Measurements from ENCODE around the gene ADARB2. TPM values are rescaled to one million over a fixed set of nuclear protein-coding genes. Genes with fewer than 3 reads are reported as not detected.
"Not testable (repeated sequence)": the region's sequence is repeated elsewhere in the genome, so short reads cannot be mapped to it uniquely, and the experiment has no call there.

ADARB2 gene
- total RNA-seq, 1 donor from 2014 or later, result 0.05 TPM

DNA sequence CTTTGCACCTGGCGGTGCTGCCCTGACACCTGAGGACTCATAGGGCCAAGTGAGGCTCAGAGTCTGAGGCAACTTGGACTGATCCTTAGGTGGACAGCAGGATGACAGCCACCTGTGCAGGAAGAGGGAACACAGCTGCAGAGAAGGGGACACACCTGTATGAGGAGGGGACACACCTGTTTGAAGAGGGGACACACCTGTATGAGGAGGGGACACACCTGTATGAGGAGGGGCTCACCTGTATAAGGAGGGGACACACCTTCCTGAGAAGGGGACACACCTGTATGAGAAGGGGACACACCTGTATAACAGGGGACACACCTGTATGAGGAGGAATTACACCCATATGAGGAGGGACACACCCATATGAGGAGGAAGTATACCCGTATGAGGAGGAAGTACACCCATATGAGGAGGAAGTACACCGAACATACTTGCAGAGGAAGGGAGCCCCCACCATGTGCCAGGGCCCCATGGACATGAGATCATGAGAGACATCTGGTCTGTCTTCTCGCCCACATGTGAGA, 285.9 kb downstream of the ADARB2 start:
- H3K4me3 Mint-ChIP-seq (ENCODE audit: low read depth), result no peak overlapping the region
- no peaks in the 10 kb centered on the region for H3K36me3 Mint-ChIP-seq (ENCODE audit: low read depth)
- intact Hi-C loops (cut with micrococcal nuclease), result no loop called here
- no peaks in the 10 kb centered on the region for H3K27me3 Mint-ChIP-seq (ENCODE audit: low read depth)
- no peak for DNase-seq (ENCODE audit: low spot score)
- peaks cover 10% of the 10 kb centered on the region for H3K9me3 Mint-ChIP-seq
- no peak overlapping the region for H3K27ac Mint-ChIP-seq
- peaks cover 3% of the 10 kb centered on the region for H3K4me1 Mint-ChIP-seq (ENCODE audit: low read depth)

GRCh38 chr10:1449572-1450205, 287.6 kb downstream of the ADARB2 start:
- Mint-ChIP-seq H3K36me3 (ENCODE audit: low read depth) (no peaks in the 10 kb centered on the region), H3K4me1 (ENCODE audit: low read depth) (peaks cover 3% of the 10 kb centered on the region), H3K27me3 (ENCODE audit: low read depth) (no peaks in the 10 kb centered on the region), H3K27ac (no peak overlapping the region), H3K9me3 (peaks cover 10% of the 10 kb centered on the region), H3K4me3 (ENCODE audit: low read depth) (no peak overlapping the region)
- intact Hi-C loops (cut with micrococcal nuclease), result no loop called here
- no peak for DNase-seq (ENCODE audit: low spot score)

DNA sequence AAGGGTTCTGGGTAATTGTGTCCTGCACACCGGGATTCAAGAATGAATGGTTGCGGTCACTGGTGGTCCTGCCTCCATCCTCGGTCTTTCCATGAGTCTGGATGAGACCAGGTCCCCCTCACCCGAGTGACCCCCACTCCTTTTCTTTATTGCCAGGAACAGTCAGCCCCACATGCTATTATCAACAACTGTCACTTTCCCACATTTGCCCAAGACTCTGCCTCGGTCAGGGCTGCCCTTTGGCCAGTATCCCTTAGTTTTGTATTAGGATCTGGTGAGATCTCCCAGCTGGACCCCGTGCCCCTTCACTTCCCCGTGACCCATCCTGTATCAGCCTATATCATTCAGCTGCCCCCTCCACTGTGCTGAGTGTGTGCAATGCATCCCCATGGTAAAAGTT, 288.3 kb downstream of the ADARB2 start:
- peaks cover 2% of the 10 kb centered on the region for H3K4me1 Mint-ChIP-seq (ENCODE audit: low read depth)
- H3K9me3 Mint-ChIP-seq, result peaks cover 10% of the 10 kb centered on the region
- intact Hi-C loops (cut with micrococcal nuclease), result no loop called here
- no peak for DNase-seq (ENCODE audit: low spot score)
- H3K4me3 Mint-ChIP-seq (ENCODE audit: low read depth), result no peak overlapping the region
- H3K36me3 Mint-ChIP-seq (ENCODE audit: low read depth), result no peaks in the 10 kb centered on the region
- H3K27ac Mint-ChIP-seq, result no peak overlapping the region
- H3K27me3 Mint-ChIP-seq (ENCODE audit: low read depth), result no peaks in the 10 kb centered on the region

GRCh38 chr10:1448252-1448930, 288.9 kb downstream of the ADARB2 start:
- no peak overlapping the region for H3K27ac Mint-ChIP-seq
- no peaks in the 10 kb centered on the region for H3K36me3 Mint-ChIP-seq (ENCODE audit: low read depth)
- DNase-seq (ENCODE audit: low spot score), result no peak
- intact Hi-C loops (cut with micrococcal nuclease), result no loop called here
- H3K27me3 Mint-ChIP-seq (ENCODE audit: low read depth), result no peaks in the 10 kb centered on the region
- peaks cover 10% of the 10 kb centered on the region for H3K9me3 Mint-ChIP-seq
- H3K4me1 Mint-ChIP-seq (ENCODE audit: low read depth), result no peaks in the 10 kb centered on the region
- no peak overlapping the region for H3K4me3 Mint-ChIP-seq (ENCODE audit: low read depth)

- no peak overlapping the region for H3K4me3 Mint-ChIP-seq (ENCODE audit: low read depth)
- H3K4me1 Mint-ChIP-seq (ENCODE audit: low read depth), result no peaks in the 10 kb centered on the region
- H3K36me3 Mint-ChIP-seq (ENCODE audit: low read depth), result no peaks in the 10 kb centered on the region
- intact Hi-C loops (cut with micrococcal nuclease), result no loop called here
- no peak overlapping the region for H3K27ac Mint-ChIP-seq
- H3K27me3 Mint-ChIP-seq (ENCODE audit: low read depth), result no peaks in the 10 kb centered on the region
- no peak for DNase-seq (ENCODE audit: low spot score)
- no peaks in the 10 kb centered on the region for H3K9me3 Mint-ChIP-seq
These were observed 292.5 kb downstream of the ADARB2 start for GRCh38 chr10:1444826-1445225.

GRCh38 chr10:1440897-1441296, 296.4 kb downstream of the ADARB2 start:
- H3K4me1 Mint-ChIP-seq (ENCODE audit: low read depth), result no peaks in the 10 kb centered on the region
- H3K27ac Mint-ChIP-seq, result no peak overlapping the region
- intact Hi-C loops (cut with micrococcal nuclease), result no loop called here
- H3K27me3 Mint-ChIP-seq (ENCODE audit: low read depth), result no peaks in the 10 kb centered on the region
- H3K36me3 Mint-ChIP-seq (ENCODE audit: low read depth), result no peaks in the 10 kb centered on the region
- H3K4me3 Mint-ChIP-seq (ENCODE audit: low read depth), result no peak overlapping the region
- no peak for DNase-seq (ENCODE audit: low spot score)
- no peaks in the 10 kb centered on the region for H3K9me3 Mint-ChIP-seq

DNA sequence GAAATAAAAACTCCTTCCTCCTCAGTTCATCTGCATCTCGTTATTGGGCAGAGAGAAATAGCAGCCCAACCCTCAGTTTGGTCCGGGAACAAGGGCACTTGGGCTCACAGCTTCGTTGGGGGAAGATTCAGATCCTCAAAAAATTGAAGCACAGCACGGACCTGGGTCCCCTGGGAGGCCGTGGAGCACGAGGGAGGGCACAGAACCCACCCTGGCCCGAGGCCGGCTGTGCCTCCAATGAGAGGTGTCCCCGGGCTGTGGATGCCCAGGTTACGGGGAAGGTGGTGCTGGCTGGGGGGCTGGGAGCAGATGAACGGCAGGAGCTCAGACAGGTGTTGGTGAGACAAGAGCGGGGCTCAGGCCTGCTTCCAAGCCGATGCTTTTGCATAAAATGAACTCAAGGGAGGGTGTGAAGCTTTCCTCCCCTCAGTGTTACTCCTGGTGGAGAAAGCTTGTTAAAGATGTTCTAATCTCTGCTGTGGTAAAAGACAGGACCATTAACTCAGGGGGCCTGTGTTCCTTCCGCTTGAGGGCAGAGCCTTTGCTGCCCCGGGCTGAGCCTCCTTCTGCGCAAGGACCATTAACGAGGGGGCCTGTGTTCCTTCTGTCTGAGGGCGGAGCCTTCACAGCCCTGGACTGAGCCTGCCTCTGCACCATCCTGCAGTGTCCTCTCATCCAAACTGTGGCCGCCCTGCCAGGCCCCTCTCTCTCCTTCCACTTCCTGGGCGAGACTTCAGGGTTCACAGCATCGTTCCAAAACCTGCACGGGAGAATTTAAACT, 302.2 kb downstream of the ADARB2 start:
- Mint-ChIP-seq H3K4me3 (ENCODE audit: low read depth) (no peak overlapping the region), H3K27ac (no peak overlapping the region), H3K9me3 (peaks cover 12% of the 10 kb centered on the region), H3K27me3 (ENCODE audit: low read depth) (no peaks in the 10 kb centered on the region), H3K4me1 (ENCODE audit: low read depth) (no peaks in the 10 kb centered on the region), H3K36me3 (ENCODE audit: low read depth) (no peaks in the 10 kb centered on the region)
- DNase-seq (ENCODE audit: low spot score), result no peak
- intact Hi-C loops (cut with micrococcal nuclease), result no loop called here

GRCh38 chr10:1434202-1434601, 303.1 kb downstream of the ADARB2 start:
- DNase-seq (ENCODE audit: low spot score), result no peak
- H3K4me3 Mint-ChIP-seq (ENCODE audit: low read depth), result no peak overlapping the region
- peaks cover 17% of the 10 kb centered on the region for H3K9me3 Mint-ChIP-seq
- no peaks in the 10 kb centered on the region for H3K36me3 Mint-ChIP-seq (ENCODE audit: low read depth)
- no peak overlapping the region for H3K27ac Mint-ChIP-seq
- H3K27me3 Mint-ChIP-seq (ENCODE audit: low read depth), result no peaks in the 10 kb centered on the region
- intact Hi-C loops (cut with micrococcal nuclease), result no loop called here
- no peaks in the 10 kb centered on the region for H3K4me1 Mint-ChIP-seq (ENCODE audit: low read depth)

DNA sequence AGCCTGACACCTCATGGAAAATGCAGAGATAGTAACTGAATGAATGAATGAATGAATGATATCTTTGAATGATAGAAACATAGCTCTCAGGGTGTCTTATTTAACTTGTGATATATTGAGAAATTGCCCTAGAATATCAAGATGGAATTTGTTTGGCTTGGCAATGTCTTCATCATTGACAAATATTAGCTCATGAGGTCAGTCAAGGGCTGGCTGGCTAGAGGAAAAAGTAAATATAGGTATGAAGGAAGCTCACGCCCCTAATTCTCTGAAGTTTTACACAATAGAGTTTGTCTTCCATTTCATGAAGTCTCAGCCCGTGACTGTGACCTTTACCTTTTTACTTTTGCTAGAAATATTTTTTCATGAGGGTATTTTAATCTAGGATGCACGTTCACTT, 305.2 kb downstream of the ADARB2 start:
- H3K4me1 Mint-ChIP-seq (ENCODE audit: low read depth), result no peaks in the 10 kb centered on the region
- H3K4me3 Mint-ChIP-seq (ENCODE audit: low read depth), result no peak overlapping the region
- no peak for DNase-seq (ENCODE audit: low spot score)
- intact Hi-C loops (cut with micrococcal nuclease), result no loop called here
- H3K27ac Mint-ChIP-seq, result no peak overlapping the region
- H3K9me3 Mint-ChIP-seq, result peaks cover 17% of the 10 kb centered on the region
- peaks cover 2% of the 10 kb centered on the region for H3K27me3 Mint-ChIP-seq (ENCODE audit: low read depth)
- H3K36me3 Mint-ChIP-seq (ENCODE audit: low read depth), result no peaks in the 10 kb centered on the region

DNA sequence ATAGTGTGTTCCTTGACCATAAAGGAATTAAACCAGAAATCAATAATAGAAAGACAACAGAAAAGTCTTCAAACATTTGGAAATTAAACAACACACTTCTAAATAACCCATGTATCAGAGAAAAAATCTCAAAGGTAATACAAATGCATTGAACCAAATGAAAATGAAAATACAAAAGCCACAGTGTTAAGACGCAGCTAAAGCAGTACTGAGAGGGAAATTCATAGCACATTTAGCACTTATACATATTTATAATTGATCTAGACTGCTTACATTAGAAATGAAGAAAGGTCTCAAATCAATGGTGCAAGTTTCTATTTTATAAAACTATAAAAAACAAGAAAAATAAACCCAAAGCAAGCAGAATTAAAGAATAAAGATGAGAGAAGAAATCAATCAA, 306.1 kb downstream of the ADARB2 start:
- Mint-ChIP-seq H3K9me3 (peaks cover 17% of the 10 kb centered on the region), H3K27ac (no peak overlapping the region), H3K4me3 (ENCODE audit: low read depth) (no peak overlapping the region), H3K36me3 (ENCODE audit: low read depth) (no peaks in the 10 kb centered on the region), H3K4me1 (ENCODE audit: low read depth) (no peaks in the 10 kb centered on the region), H3K27me3 (ENCODE audit: low read depth) (peaks cover 7% of the 10 kb centered on the region)
- intact Hi-C loops (cut with micrococcal nuclease), result no loop called here
- no peak for DNase-seq (ENCODE audit: low spot score)

- H3K27me3 Mint-ChIP-seq (ENCODE audit: low read depth), result peaks cover 16% of the 10 kb centered on the region
- H3K4me1 Mint-ChIP-seq (ENCODE audit: low read depth); H3K27ac Mint-ChIP-seq; intact Hi-C loops (cut with micrococcal nuclease); H3K4me3 Mint-ChIP-seq (ENCODE audit: low read depth); H3K36me3 Mint-ChIP-seq (ENCODE audit: low read depth); DNase-seq (ENCODE audit: low spot score): not testable (repeated sequence)
- H3K9me3 Mint-ChIP-seq, result peaks cover 17% of the 10 kb centered on the region
These were observed 309.7 kb downstream of the ADARB2 start for GRCh38 chr10:1427521-1428186.

- H3K4me3 Mint-ChIP-seq (ENCODE audit: low read depth), result no peak overlapping the region
- peaks cover 16% of the 10 kb centered on the region for H3K27me3 Mint-ChIP-seq (ENCODE audit: low read depth)
- DNase-seq (ENCODE audit: low spot score), result no peak
- H3K9me3 Mint-ChIP-seq, result peaks cover 17% of the 10 kb centered on the region
- H3K27ac Mint-ChIP-seq, result no peak overlapping the region
- peaks cover 2% of the 10 kb centered on the region for H3K4me1 Mint-ChIP-seq (ENCODE audit: low read depth)
- intact Hi-C loops (cut with micrococcal nuclease), result no loop called here
- no peaks in the 10 kb centered on the region for H3K36me3 Mint-ChIP-seq (ENCODE audit: low read depth)
These were observed 310.5 kb downstream of the ADARB2 start for GRCh38 chr10:1426786-1427185.

Data from activated T-helper 2 cell treated with anti-CD3 and anti-CD28 coated beads, Interferon-gamma antibody, Interleukin-2, Interleukin-4, amounts not matched to agents 10 μg/mL and 5 μg/mL and 100 μg/mL, durations not matched to agents 14 hours and 24 hours and 36 hours (primary cell).